Activated CD4-positive, alpha-beta T cell treated with anti-CD3 and anti-CD28 coated beads, Interleukin-2, Interleukin-4, amounts not matched to agents 100 ng/mL and 50 ng/mL, durations not matched to agents 16 hours and 8 hours (primary cell): ENCODE measurements around the gene TSPAN9.

ENCODE experiments used
- DNase-seq: peaks from one replicate; pipeline ENCODE4 v3.0.0-alpha.2; 2020; ENCODE audit warnings: low spot score

The TSPAN9 gene

DNA sequence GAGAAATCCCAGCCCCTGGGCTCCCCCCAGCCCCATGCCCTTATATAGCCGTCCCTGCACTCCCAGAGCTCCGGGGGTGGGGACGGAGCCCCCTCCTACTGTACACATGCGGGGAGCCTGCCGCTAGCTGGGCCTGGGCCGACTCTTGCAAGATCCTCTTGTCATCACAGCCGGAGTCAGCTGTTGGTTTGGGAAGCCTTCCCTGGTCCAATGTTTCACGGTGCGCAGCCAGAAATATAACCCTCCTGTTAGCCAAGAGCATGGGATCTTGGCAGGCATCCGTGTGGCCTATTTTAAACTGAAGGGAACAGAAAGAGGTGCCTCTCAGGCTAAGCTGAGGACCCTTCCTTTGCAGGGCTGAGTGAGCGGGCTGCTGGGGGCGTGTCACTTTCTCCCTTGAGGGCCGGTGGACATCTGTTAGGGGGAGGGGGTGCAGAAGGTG, 175.3 kb downstream of the TSPAN9 start:
- DNase-seq = no peak

DNA sequence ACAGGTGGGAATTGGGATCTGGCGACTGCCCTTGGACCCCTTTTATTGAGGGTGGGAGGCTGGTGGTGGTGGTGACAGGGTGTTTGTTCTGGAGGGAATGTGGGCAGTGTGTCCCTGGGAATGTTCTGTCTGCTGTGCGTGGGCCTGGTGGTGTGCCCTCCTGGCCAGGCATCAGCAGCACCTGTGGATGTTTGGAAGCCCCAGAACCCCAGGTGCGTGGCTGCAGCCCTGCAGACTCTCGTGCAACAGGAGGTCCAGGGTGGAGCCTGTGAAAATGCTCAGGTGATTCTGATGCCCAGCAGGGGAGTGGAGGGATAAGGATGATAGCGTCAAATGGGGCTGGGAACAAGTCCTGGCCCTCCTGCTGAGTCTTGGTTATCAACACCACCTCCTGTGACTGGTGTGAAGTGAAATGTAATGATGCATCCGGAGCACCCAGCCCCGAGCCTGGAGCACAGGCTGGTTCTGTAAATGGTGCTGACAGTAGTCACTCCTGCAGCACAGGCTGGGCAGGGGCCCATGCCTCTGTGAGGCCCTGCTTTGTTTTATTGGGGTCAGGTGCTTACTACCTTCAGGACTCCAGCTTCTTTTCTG, 176.6 kb downstream of the TSPAN9 start:
- DNase-seq = no peak

DNA sequence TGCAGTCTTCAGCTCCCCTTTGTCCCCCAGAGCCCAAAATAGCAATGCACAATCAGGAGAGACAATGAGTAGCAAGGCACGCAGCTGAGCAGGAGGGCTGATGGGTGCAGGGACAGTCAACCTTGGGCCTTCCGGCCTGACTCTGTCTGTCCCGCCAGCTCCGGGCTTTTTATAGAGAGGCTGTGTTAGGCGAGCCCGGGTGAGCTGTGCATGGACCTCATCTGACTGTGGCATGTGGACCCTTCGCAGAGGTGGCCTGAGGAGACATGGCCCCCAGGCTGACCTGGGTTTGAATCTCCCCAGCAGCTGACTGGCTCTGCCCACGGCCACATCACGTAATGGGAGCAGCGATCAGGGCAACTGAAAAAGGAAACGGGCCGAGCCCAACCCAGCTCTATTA, 177.9 kb downstream of the TSPAN9 start:
- no peak for DNase-seq

DNA sequence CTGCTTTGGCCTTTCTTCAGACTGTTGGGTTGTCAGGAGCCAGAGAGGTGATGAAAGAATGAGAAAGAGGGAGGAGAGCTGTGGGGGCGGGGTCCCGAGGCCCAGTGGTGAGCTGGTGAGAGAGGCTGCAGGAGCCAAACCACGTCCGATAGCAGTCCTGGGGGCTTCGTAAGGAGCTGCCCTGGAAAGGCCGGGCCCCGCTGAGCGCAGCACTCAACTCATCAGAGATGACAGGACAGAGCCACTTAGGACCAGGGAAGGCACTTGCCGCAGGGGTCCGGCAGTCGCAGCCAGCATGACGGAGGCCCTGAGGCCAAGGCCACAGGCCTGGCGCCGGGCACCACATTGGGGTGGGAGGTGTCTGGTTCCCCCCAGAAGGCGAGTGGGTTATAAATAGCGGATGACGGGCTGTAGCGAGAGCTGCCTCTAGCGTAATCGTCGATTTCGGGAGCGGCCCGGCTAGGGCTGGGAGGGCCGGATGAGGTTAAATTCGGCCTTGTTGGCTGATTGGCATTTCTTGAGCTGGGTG, 179.0 kb downstream of the TSPAN9 start:
- DNase-seq = no peak

DNA sequence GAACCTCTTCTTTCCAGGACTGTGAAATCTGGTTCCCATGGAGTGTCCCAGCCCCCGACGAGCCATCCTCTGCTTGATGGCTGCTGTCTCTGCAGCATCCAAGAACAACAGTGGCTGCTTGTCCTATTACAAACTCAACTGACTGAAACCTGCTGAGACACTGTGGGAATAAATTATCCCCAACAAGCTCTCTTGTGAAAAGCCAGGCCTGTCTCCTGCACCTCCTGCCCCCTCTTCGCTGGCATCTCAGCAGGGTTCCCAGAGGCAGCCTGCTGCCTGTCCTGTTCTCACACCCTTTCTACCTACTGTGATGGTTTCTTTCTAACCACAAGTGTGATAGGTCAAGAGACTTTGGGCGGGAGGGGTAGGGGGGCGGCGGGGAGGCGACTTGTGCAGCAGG, 180.2 kb downstream of the TSPAN9 start:
- DNase-seq = no peak

DNA sequence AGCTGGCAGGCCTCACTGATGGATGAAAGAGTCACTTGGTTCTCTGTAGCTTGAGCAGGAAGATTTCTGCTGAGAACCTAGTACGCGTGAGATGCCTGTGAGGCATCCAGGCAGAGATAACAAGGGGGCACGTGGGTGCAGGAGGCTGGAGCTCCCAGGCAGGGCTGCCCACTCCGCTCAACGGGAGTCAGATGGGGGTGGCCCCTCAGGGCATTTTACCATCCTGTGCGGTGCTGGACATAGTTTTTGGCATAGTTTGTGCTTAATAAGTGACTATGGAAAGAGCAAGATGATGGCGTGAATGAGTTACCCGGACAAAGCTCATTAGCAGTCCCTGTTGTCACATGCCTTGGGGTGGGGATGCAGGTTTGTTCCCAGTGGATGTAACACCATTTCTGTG, 182.8 kb downstream of the TSPAN9 start:
- DNase-seq = no peak

DNA sequence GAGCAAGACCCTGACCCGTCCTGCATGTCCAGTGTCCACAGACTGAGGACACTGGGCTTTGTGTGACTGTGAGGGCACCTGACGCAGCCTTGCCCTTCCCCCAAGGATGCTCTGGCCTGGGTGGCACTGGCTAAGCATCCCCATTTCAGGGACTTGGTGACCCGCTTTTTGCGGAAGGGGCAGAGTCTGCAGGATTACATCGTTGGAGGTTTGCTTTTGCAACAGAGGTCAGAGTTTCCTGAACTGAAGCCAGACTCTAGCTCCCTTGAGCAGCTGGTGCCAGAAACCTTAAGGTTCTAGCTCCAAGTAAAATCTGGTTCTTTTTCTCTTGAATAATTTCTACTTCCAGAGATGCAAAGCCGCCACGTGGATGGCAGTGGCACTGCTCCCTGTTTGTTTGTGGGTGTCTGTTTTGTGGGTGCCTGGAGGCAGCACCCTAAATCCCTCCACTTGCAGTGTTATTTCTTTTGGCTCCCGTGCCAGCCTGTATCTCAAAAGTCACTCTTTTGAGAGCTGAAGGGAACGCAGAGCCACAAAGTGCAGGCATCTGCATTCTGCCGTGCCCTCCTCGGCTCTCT, 184.7 kb downstream of the TSPAN9 start:
- DNase-seq = no peak

DNA sequence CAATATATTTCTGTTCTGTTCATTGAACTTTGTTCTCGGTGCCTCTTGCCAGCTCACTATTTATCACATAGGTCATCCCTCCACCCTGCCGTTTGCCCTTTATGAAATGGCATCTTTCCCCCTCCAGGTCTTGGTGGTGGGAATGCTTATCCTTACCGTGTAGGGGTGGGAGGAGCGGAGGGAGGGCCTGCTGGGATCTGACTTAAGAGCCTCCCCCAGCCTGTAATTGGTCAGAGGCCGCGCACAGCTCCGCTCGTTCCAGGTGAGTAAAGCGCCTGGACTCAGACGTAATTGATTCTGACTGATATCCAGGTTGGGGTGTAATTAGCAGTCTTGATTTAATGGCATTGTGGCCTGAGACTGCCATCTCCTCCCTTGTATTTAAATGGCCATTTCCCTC, 185.3 kb downstream of the TSPAN9 start:
- DNase-seq = no peak

DNA sequence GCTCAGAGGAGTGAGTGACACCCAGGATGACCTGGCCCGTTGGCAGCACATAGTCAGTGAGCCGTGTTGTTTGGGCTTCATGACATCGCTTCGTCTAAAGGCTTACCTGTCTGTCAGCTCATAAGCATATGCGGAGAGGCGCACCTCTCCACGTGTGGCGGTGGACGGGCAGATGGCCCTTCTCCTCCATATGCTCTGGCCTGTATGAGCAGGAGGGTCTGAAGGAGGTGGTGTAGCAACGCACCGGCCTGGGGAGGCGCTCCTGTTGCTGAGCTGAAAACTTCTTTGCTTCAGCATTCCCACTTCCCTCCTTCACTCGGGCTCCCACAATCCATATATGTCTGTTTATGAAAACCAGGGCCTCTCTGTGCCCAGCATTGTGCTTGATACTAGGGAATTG, 186.1 kb downstream of the TSPAN9 start:
- no peak for DNase-seq

DNA sequence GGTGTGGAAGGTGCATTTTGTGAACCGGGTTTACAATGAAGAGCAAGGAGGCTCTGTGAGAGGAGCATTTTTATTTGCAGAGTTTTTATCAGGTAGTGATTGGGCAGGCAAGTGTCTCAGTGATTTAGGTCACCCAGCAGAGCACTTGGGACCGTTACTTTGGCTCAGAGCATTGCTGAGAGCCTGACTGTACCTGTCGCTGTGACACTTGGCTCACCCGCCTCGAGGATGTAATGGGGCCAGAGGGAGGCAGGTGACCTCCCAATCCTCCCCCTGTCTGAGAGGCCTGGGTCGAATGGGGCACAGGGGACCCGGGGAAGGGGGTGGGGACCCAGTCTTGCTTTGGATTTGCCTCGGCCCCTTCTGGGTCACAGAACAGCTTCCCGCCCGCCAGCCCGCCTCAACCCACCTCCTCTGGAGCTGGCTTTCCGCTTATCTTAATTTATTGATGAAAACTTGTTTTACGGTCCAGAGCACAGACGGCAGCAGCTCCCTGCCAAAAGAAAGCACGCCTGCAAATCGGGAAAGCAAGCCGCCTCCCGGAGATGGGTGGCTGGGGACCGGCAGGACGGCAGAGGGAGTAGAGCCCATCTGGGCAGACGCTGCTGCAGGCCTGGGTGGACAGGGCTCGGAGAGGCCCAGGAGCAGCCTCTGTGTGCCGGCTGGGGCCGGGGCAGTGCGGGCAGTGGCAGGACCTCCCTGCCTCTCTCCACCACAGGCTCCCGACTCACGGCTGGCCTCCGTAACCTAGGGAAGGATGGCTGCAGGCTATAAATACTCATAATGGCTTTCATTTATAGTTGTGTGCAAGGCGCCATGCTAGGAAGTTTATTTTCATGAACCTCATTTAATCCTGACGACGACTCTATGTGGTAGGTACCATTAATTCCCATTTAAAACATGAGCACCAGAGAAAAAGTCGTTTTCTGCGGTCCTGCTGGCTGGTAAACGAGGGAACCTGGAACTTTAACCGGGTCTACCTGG, 187.1 kb downstream of the TSPAN9 start:
- no peak for DNase-seq

DNA sequence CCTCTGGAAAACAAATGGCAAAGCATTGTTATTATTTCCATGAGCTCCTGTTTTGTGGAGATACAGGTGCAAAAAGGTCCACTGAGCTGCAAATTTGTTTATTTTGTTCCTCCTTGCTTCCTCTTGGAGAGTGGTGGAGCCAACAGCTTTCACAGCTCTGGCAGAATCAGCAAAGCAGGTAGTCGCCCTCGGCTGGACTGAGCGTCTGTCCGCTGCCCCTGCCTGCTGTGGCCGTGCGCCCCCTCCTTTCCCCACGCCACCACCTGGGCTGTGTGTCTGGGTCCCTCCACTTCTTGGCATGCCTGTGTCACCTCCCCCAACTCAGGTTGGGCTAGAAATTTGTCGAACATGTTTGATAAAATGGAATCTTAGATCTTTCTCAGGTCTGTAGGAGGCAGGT, 188.2 kb downstream of the TSPAN9 start:
- DNase-seq = no peak

DNA sequence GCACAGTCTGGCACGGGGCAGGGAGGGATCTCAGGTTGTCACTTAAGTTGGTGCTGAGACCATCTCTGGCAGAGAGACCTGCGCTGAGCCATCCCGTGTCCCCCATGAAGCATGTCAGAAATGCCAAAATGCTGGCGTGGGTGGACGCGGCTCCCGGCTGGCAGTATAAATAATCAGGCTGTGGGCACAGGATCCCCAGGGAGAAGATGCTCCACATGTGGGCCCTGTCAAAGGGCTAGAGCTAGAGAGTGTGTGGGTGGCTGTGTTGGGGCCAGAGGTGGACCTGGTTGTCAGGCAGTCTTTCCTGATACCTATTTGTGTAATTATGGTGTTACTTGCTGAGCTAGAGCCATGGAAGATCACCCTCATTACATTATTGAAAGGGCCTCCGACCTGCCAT, 189.5 kb downstream of the TSPAN9 start:
- no peak for DNase-seq

DNA sequence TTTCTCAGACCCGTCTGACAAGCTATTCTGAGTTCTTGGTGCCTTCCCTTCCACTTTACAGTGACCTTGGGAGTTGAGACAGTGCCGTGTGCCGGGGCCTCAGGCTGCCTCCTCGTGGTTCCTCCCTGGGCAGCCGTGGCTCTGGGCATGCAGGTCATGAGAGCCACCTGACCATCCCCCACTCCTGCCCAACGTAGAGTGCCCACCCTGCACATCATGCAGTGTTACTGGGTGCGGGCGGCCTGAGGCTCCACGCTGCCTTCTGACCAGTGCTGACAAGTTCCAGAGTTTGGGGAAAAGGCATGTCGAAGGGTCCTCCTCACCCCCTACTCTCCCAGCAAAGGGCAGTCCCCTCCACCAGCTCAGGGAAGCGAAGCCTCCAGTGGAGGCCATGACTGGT, 190.5 kb downstream of the TSPAN9 start:
- DNase-seq = no peak

DNA sequence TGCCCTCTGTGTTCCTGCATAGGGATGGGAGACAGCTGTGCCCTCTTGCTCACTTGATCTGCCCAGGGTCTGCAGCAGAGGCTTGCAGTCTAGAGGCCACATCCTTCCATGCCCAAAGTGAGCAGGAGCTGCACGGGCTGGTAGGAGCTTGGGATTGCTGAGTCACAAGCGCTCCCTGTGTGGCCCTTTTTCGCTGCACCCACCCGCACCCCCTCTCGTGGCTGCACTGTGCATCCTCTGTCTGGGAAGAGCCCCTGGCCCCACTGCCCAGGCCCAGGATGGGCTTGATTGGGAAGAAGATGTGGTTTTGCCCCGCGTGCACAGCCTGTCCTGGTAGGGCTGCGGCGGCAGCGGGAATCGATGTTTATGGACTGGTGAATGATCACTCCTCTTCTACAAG, 192.4 kb downstream of the TSPAN9 start:
- no peak for DNase-seq

DNA sequence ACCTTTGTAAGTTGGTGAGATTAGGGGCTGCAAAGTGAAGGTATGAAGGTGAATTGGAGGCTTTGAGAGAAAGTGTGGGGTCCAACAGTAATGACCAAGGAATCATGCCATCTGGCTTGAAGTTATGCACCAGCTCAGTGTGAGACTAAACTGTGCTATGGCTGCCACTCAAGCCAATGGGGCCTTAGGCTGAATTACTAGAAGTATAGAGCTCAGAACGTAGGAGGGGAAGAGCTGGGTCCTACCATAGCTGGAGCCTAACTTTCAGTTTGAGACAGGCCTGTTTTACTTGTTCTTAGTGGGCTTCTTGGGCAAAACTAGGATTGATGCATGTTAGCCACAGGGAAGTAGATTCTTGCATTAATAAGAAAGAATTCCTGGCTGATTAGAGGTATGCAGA, 194.0 kb downstream of the TSPAN9 start:
- DNase-seq = no peak

DNA sequence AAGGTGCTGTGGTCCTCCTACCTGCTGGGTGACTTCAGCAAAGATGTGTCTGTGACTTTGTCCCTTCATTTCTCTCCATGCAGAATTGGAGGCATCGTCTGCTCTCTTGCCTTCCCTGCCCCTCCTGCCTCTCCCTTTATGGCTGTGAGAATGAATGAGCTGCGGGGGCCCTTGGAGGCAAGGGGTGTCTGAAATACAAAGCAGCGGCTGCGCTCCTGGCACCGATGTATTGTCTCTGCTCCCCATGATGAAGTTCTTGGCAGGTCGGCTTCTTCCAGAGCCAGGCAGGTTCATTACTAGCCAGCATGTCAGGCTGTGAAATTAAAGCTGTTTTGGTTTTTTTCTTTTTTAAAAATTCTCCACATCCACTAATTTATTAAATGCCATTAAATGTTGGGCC, 194.5 kb downstream of the TSPAN9 start:
- DNase-seq = no peak

DNA sequence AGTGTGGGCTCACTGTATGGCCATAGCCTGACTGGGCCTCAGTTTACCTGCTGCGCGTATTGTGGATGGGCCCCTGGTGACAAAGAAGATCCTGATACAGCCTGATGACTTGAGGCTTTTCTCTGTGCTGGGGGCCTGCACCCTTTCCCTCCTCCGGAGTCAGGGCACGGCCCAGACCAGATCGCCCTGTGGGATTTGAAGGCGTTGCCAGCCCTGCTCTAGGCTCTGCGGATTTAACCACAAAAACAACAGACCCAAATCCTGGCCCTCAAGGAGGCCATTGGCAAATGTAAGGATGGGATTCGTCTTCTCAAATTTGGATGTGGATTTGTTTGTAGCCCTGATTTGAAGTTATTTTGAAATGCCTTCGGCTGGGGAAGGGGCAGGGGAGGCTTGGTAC, 195.8 kb downstream of the TSPAN9 start:
- DNase-seq = no peak

DNA sequence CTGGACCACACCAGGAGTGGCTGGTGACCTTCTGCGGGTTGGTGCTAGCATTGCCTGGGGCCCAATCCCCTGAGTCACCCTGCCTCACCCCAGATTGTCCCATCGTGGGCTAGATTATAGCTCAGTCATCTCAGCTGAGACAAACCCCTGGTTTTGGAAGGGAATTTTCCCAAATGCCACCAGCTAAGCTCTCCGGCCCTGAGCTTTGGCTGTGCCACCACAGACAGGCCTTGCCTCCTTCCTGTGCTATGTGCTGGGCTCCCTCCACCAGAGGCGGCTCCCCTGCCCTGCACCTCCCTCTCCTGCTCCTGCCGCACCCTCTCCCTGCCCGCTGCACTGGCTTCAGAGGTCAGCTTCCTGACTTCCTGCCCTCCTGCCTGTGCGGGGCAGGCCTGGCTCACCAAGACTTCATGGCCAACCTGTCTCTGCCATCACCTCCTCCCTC, 196.3 kb downstream of the TSPAN9 start:
- no peak for DNase-seq

DNA sequence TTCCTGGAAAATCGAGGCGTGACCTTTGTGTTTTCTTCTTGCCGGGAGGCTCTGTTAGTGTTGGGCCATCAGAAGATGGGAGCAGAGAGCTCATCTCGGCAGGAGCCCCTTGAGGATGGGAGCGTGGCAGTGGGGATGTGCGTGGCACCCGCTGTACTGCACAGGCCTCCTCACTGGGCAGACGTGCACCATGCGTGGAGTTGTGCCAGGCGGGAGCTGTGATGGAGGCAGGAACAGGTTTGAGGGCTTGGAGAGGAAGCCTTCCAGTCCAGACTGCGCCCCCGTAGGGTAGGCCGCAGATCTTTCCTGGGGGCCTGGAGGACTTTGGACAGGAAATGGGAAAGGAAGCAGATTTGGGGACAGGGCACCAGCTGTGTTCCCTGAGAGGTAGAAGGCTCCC, 197.5 kb downstream of the TSPAN9 start:
- DNase-seq = no peak

DNA sequence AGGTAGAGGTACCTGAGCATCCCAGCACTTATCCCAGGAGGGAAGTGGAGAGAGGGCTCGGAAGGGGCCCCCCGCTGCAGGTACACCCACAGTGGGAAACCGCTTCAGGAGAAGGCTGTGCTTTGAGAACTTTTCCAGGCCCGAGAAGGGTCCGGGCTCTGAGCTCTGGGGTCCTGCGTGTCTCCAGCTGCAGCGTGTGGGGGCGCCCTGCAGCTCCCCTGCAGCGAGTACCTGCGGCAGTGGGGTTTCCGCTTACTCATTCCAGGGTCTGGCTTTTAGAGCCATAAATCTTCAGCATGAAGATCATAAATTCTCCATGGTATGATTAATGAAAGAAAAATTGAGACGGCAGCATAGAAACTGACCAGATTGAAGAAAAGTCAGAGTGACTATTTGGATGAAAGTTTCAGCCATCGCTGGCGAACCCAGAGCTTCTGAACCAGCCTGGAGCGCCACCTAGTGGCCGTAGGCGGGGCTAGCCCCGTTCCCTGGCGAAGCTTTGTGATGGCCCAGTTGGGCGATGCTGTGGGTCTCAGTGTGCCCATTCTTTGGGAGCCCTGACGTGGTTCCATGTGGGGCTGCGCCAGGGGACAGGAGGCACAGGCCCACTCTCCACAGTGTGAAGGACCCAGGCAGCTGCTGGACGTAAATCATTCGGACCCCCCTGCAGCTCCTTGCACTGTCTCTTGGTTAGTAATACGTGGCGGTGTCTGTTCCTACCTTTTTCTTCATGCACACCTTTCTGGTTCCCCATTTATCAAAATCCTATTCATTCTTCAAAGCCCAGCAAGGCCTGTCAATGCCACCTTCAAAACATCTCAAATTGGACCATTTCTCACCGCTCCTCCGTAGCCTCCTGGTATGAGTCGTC, 198.2 kb downstream of the TSPAN9 start:
- DNase-seq = peak; percentile 73

DNA sequence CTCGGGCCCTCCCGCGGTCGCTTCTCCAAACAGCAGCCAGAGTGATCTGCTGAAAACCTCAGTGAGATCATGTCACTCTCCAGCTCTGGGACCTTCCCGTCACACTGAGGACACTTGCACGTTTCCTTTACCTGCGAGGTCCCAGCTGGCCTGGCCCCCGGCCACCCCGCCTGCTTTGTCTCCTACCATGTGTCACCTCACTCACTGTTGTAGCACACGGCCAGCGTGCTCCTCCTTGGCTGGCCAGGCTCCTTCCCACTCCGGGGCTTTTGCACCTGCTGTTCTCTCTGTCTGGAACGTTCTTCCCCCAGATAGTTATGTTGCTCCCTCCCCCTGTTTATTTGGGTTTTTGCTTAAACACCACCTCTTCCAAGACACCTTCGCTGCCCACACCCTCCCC, 199.0 kb downstream of the TSPAN9 start:
- DNase-seq = no peak
